ENCODE measurements around the gene AK8. TPM values are rescaled to one million over a fixed set of nuclear protein-coding genes. Genes with fewer than 3 reads are reported as not detected.

The AK8 gene
- total and polyA plus RNA-seq, 2 experiments from 2014 or later, result 0.40 to 4.5 TPM

- Histone ChIP-seq H3K36me3 (replicated peaks; ENCODE audit: insufficient read depth, low read depth) (no peaks in the 10 kb centered on the region), H2AFZ (no peak overlapping the region), H3K9me3 (ENCODE audit: low read depth) (no peaks in the 10 kb centered on the region), H3K4me2 (no peak overlapping the region), H3K27ac (no peak overlapping the region), H3K27me3 (no peaks in the 10 kb centered on the region), H3K4me1 (ENCODE audit: insufficient read depth) (no peaks in the 10 kb centered on the region), H3K4me3 (no peak overlapping the region), H3K79me2 (no peaks in the 10 kb centered on the region), H4K20me1 (ENCODE audit: insufficient read depth, poor library complexity, severe bottlenecking) (no peaks in the 10 kb centered on the region), H3K9me2 (replicated peaks; ENCODE audit: insufficient read depth) (no peaks in the 10 kb centered on the region)
- WGBS (ENCODE audit: low lambda C conversion rate, missing lambda C conversion rate), result 97% methylated on average over 4 of the region's 4 CpGs
- TF ChIP-seq EZH2 (IDR thresholded peaks at IDR 0.05; ENCODE audit: borderline replicate concordance), result no peak
- no peak for TF ChIP-seq EZH2phosphoT487 (IDR thresholded peaks at IDR 0.05; ENCODE audit: low read depth, severe bottlenecking, unreplicated experiment)
- no peak for TF ChIP-seq CTCF (IDR thresholded peaks at IDR 0.05; ENCODE audit: poor library complexity)
- no peak for DNase-seq (ENCODE audit: low spot score)
These were observed 115.2 kb downstream of the AK8 start for GRCh38 chr9:132762896-132763295.

- 86% methylated on average over 1 of the region's 1 CpG for WGBS (ENCODE audit: low lambda C conversion rate, missing lambda C conversion rate)
- no peaks in the 10 kb centered on the region for H3K9me3 ChIP-seq (ENCODE audit: low read depth)
- H3K9me2 ChIP-seq (replicated peaks; ENCODE audit: insufficient read depth), result no peaks in the 10 kb centered on the region
- H3K36me3 ChIP-seq (replicated peaks; ENCODE audit: insufficient read depth, low read depth), result no peaks in the 10 kb centered on the region
- DNase-seq (ENCODE audit: low spot score), result no peak
- no peak for TF ChIP-seq EZH2 (IDR thresholded peaks at IDR 0.05; ENCODE audit: borderline replicate concordance)
- no peak for TF ChIP-seq EZH2phosphoT487 (IDR thresholded peaks at IDR 0.05; ENCODE audit: low read depth, severe bottlenecking, unreplicated experiment)
- no peak for TF ChIP-seq CTCF (IDR thresholded peaks at IDR 0.05; ENCODE audit: poor library complexity)
- no peaks in the 10 kb centered on the region for H3K4me1 ChIP-seq (ENCODE audit: insufficient read depth)
- no peaks in the 10 kb centered on the region for H3K27me3 ChIP-seq
- H3K4me2 ChIP-seq, result no peak overlapping the region
- no peaks in the 10 kb centered on the region for H4K20me1 ChIP-seq (ENCODE audit: insufficient read depth, poor library complexity, severe bottlenecking)
- no peak overlapping the region for H3K27ac ChIP-seq
- H3K79me2 ChIP-seq, result no peaks in the 10 kb centered on the region
- H2AFZ ChIP-seq, result no peak overlapping the region
- no peak overlapping the region for H3K4me3 ChIP-seq
These were observed 116.5 kb downstream of the AK8 start for GRCh38 chr9:132761602-132762001.

GRCh38 chr9:132760057-132760456 lies 118.0 kb downstream of the AK8 start:
- no peaks in the 10 kb centered on the region for H3K9me3 ChIP-seq (ENCODE audit: low read depth)
- H3K4me3 ChIP-seq, result no peak overlapping the region
- no peaks in the 10 kb centered on the region for H3K36me3 ChIP-seq (replicated peaks; ENCODE audit: insufficient read depth, low read depth)
- no peak for TF ChIP-seq EZH2 (IDR thresholded peaks at IDR 0.05; ENCODE audit: borderline replicate concordance)
- no peak for TF ChIP-seq EZH2phosphoT487 (IDR thresholded peaks at IDR 0.05; ENCODE audit: low read depth, severe bottlenecking, unreplicated experiment)
- no peak overlapping the region for H3K27ac ChIP-seq
- no peaks in the 10 kb centered on the region for H3K27me3 ChIP-seq
- H3K9me2 ChIP-seq (replicated peaks; ENCODE audit: insufficient read depth), result no peaks in the 10 kb centered on the region
- WGBS (ENCODE audit: low lambda C conversion rate, missing lambda C conversion rate), result 86% methylated on average over 1 of the region's 1 CpG
- H4K20me1 ChIP-seq (ENCODE audit: insufficient read depth, poor library complexity, severe bottlenecking), result no peaks in the 10 kb centered on the region
- H2AFZ ChIP-seq, result no peak overlapping the region
- no peak overlapping the region for H3K4me2 ChIP-seq
- no peaks in the 10 kb centered on the region for H3K79me2 ChIP-seq
- H3K4me1 ChIP-seq (ENCODE audit: insufficient read depth), result no peaks in the 10 kb centered on the region
- no peak for DNase-seq (ENCODE audit: low spot score)

GRCh38 chr9:132757016-132757415 lies 121.1 kb downstream of the AK8 start:
- Histone ChIP-seq H3K4me3 (no peak overlapping the region), H3K9me3 (ENCODE audit: low read depth) (no peaks in the 10 kb centered on the region), H2AFZ (no peak overlapping the region), H3K79me2 (no peaks in the 10 kb centered on the region), H3K27ac (no peak overlapping the region), H3K27me3 (no peaks in the 10 kb centered on the region), H3K4me2 (no peak overlapping the region), H3K9me2 (replicated peaks; ENCODE audit: insufficient read depth) (no peaks in the 10 kb centered on the region), H3K36me3 (replicated peaks; ENCODE audit: insufficient read depth, low read depth) (no peaks in the 10 kb centered on the region), H3K4me1 (ENCODE audit: insufficient read depth) (peaks cover 5% of the 10 kb centered on the region), H4K20me1 (ENCODE audit: insufficient read depth, poor library complexity, severe bottlenecking) (no peaks in the 10 kb centered on the region)
- WGBS (ENCODE audit: low lambda C conversion rate, missing lambda C conversion rate), result 88% methylated on average over 18 of the region's 18 CpGs
- no peak for DNase-seq (ENCODE audit: low spot score)
- TF ChIP-seq EZH2 (IDR thresholded peaks at IDR 0.05; ENCODE audit: borderline replicate concordance) (no peak), CTCF (IDR thresholded peaks at IDR 0.05; ENCODE audit: poor library complexity) (no peak), EZH2phosphoT487 (IDR thresholded peaks at IDR 0.05; ENCODE audit: low read depth, severe bottlenecking, unreplicated experiment) (no peak)
